ES-I3 (cell line): ENCODE data around the gene DIPK1C.

Experiments used
- H3K36me3 ChIP-seq: 2 replicates; pipeline ENCODE4 v1.6.1; 2013; ENCODE audit warnings: mild to moderate bottlenecking, low read length, control low read depth, moderate library complexity; ENCODE audit not compliant: insufficient read depth
- H3K4me1 ChIP-seq: 2 replicates; pipeline ENCODE4 v1.6.1; 2013; ENCODE audit warnings: mild to moderate bottlenecking, control low read depth, low read length; ENCODE audit not compliant: insufficient read depth
- H3K9ac ChIP-seq: 2 replicates; pipeline ENCODE4 v1.6.1; 2013; ENCODE audit warnings: low read depth, mild to moderate bottlenecking, low read length, moderate library complexity
- H3K9me3 ChIP-seq: 2 replicates; pipeline ENCODE4 v1.6.1; 2013; ENCODE audit warnings: mild to moderate bottlenecking, low read length, moderate library complexity; ENCODE audit not compliant: control insufficient read depth, insufficient read depth

The DIPK1C gene

DNA sequence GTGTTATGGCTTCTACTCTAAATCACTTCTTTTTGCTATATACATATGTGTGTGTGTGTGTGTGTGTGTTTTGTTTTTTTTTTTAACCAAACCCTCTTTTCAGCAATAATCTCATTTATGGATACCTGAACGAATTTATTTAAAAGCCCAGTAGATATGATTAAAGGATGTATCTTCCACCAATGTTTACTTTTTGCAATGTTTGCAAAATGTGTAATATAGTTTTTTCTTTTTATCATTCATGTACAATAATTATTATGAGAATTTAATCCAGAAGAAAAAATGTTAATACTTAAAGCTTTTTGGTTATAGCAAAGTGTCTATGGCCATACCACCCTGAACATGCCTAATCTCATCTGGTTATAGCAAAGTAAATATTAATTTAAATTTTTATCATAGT, 37.4 kb upstream of the DIPK1C start:
- peaks cover 13% of the 10 kb centered on the region for H3K4me1 ChIP-seq
- H3K9ac ChIP-seq, result no peak overlapping the region
- no peaks in the 10 kb centered on the region for H3K36me3 ChIP-seq
- H3K9me3 ChIP-seq, result no peaks in the 10 kb centered on the region

- Histone ChIP-seq H3K9ac (no peak overlapping the region), H3K4me1 (peaks cover 4% of the 10 kb centered on the region; the same call in 1 of the 2 replicates), H3K36me3 (no peaks in the 10 kb centered on the region), H3K9me3 (no peaks in the 10 kb centered on the region)
These were observed 36.6 kb upstream of the DIPK1C start for GRCh38 chr18:74493689-74494088.

GRCh38 chr18:74492259-74492658, 35.2 kb upstream of the DIPK1C start:
- Histone ChIP-seq H3K36me3 (no peaks in the 10 kb centered on the region), H3K4me1 (no peaks in the 10 kb centered on the region), H3K9me3 (no peaks in the 10 kb centered on the region), H3K9ac (no peak overlapping the region)

DNA sequence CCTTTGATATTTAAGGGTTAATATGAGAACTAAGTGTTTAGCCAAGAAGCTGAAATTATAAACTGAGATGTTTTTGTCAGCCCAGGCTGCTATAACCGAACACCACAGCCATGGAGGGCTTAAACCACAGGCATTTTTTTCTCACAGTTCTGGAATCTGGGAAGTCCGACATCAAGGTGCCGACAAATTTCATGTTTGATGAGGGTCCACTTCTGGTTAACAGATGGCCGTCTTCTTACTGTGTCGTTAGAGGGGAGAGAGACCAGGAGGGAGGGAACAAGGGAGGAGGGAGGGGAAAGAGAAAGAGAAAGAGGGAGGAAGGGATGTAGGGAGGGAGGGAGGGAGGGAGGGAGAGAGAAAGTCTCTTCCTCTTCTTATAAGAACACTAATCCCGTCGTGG, 32.6 kb upstream of the DIPK1C start:
- no peaks in the 10 kb centered on the region for H3K36me3 ChIP-seq
- H3K9me3 ChIP-seq, result no peaks in the 10 kb centered on the region
- H3K4me1 ChIP-seq, result no peaks in the 10 kb centered on the region
- H3K9ac ChIP-seq, result no peak overlapping the region

DNA sequence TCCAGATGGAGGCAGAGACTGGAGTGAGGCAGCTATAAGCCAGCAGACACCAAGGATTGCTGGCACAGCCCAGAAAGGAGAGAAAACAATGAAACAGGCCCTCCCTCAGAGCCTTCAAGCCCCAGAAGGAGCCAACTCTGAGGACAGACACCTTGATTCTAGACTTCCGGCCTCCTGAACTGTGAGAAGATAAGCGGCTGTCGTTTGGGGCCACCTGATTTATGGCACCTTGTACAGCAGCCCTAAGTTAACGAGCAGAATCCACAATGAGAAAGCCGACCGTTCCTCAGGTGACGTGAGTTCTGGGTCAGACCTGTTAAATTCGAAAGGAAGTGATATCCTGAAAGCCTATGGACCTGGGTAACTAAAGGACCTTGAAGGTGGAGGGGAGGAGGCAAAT, 31.8 kb upstream of the DIPK1C start:
- Histone ChIP-seq H3K9ac (no peak overlapping the region), H3K4me1 (no peaks in the 10 kb centered on the region), H3K9me3 (no peaks in the 10 kb centered on the region), H3K36me3 (no peaks in the 10 kb centered on the region)

GRCh38 chr18:74488354-74488753, 31.2 kb upstream of the DIPK1C start:
- Histone ChIP-seq H3K36me3 (no peaks in the 10 kb centered on the region), H3K9me3 (no peaks in the 10 kb centered on the region), H3K4me1 (no peaks in the 10 kb centered on the region), H3K9ac (no peak overlapping the region)

- Histone ChIP-seq H3K36me3 (no peaks in the 10 kb centered on the region), H3K9me3 (no peaks in the 10 kb centered on the region), H3K9ac (no peak overlapping the region), H3K4me1 (no peaks in the 10 kb centered on the region)
These were observed 29.2 kb upstream of the DIPK1C start for GRCh38 chr18:74486119-74486849.

- no peaks in the 10 kb centered on the region for H3K9me3 ChIP-seq
- H3K9ac ChIP-seq, result no peak overlapping the region
- H3K36me3 ChIP-seq, result no peaks in the 10 kb centered on the region
- H3K4me1 ChIP-seq, result no peaks in the 10 kb centered on the region
These were observed 25.6 kb upstream of the DIPK1C start for GRCh38 chr18:74482697-74483096.

DNA sequence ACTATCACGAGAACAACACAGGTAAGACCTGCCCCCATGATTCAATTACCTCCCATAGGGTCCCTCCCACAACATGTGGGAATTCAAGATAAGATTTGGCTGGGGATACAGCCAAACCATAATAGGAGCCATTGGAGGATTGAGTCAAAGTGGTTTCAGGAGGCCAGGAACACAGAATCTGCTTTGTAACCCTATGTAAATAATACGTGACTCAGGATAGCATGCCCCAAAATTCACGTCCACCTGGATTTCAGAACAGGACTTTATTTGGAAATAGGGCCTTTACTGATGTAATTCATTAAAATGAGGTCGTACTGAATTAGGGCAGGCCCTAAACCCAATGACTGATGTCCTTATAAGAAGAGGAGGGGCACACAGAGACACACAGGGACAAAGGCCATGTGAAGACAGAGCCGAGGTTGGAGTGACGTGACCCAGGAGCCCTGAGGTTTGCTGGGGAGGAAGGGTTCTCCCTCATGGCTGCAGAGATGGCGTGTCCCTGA, 23.1 kb upstream of the DIPK1C start:
- H3K9me3 ChIP-seq, result no peaks in the 10 kb centered on the region
- H3K36me3 ChIP-seq, result no peaks in the 10 kb centered on the region
- H3K9ac ChIP-seq, result no peak overlapping the region
- H3K4me1 ChIP-seq, result no peaks in the 10 kb centered on the region

DNA sequence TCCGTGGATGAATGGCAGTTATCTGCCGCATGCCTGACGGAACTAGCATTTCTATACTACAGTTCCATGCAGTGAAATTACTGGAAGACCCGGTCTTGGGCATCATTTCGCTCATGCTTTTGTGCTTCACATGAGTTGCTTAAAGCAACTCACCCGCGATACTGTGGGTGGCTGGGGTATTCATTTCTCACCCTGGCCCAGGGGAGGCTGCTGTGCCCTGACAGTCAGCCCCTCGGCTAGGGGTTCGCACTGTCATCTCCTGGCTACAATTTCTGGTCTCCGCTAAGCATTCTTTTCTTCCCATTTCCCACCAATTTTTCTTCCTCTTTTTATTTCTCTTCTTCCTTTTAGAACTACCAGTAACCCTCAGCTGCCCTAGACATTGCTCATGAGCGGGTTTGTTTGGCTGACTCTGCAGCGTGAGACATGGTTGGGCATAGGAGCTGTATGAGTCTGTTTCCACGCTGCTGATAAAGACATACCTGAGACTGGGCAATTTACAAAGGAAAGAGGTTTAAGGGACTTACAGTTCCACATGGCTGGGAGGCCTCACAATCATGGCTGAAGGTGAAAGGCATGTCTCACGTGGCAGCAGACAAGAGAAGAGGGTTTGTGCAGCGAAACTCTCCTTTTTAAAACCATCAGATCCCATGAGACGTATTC, 22.5 kb upstream of the DIPK1C start:
- Histone ChIP-seq H3K4me1 (no peaks in the 10 kb centered on the region), H3K9ac (no peak overlapping the region), H3K36me3 (no peaks in the 10 kb centered on the region), H3K9me3 (no peaks in the 10 kb centered on the region)

GRCh38 chr18:74478880-74479279, 21.8 kb upstream of the DIPK1C start:
- Histone ChIP-seq H3K4me1 (no peaks in the 10 kb centered on the region), H3K36me3 (no peaks in the 10 kb centered on the region), H3K9ac (no peak overlapping the region), H3K9me3 (no peaks in the 10 kb centered on the region)

GRCh38 chr18:74478316-74478715, 21.2 kb upstream of the DIPK1C start:
- no peaks in the 10 kb centered on the region for H3K4me1 ChIP-seq
- no peaks in the 10 kb centered on the region for H3K36me3 ChIP-seq
- no peak overlapping the region for H3K9ac ChIP-seq
- no peaks in the 10 kb centered on the region for H3K9me3 ChIP-seq

DNA sequence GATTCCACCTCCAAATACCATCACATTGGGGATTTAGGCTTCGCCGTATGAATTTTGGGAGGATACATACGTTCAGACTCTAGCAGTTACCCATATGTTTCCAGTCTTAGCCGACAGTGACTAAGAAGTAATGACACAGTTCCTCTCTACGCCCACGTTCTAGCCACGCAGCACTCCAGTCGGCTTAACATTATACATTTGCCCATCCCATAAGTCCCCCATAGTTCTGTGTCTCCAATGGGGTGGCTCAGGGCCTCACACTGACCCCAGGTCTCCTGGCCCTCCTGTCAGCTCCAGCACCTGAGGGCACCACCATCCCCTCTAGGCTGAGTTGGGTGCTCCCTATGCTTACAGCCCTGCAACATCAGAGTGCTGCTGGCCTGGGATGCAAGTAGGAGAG, 20.7 kb upstream of the DIPK1C start:
- H3K4me1 ChIP-seq, result no peaks in the 10 kb centered on the region
- no peak overlapping the region for H3K9ac ChIP-seq
- no peaks in the 10 kb centered on the region for H3K36me3 ChIP-seq
- no peaks in the 10 kb centered on the region for H3K9me3 ChIP-seq

DNA sequence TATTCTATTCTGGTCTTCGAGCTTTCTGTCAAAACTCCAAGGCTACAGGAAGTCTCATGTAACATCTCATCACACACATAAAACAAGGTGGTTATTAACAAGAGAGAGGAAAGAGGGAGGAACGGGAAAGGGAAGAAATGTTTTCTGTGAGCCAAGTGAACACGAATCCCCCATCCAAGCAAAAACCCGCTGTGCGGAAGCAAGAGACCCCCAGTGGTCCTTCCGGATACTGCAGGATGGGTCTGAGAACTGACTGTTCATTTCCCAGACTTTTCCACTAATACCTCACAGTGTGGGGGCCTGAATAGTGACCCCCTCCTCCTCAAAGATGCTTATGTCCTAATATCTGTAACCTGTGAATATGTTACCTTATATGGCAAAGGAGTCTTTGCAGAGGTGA, 19.0 kb upstream of the DIPK1C start:
- Histone ChIP-seq H3K9ac (no peak overlapping the region), H3K36me3 (no peaks in the 10 kb centered on the region), H3K9me3 (peaks cover 3% of the 10 kb centered on the region; the same call in 1 of the 2 replicates), H3K4me1 (no peaks in the 10 kb centered on the region)

- no peaks in the 10 kb centered on the region for H3K36me3 ChIP-seq
- no peaks in the 10 kb centered on the region for H3K4me1 ChIP-seq
- no peak overlapping the region for H3K9ac ChIP-seq
- H3K9me3 ChIP-seq, result peaks cover 6% of the 10 kb centered on the region; the same call in 1 of the 2 replicates
These were observed 17.0 kb upstream of the DIPK1C start for GRCh38 chr18:74473976-74474640.
